ENCODE results near the gene CCDC28B. TPM values are rescaled to one million over a fixed set of nuclear protein-coding genes. Genes with fewer than 3 reads are reported as not detected.
"Not testable (repeated sequence)": the region's sequence is repeated elsewhere in the genome, so short reads cannot be mapped to it uniquely, and the experiment has no call there.

Gene CCDC28B
- total RNA-seq, result 10 to 100 TPM; 33.0 to 43.3 TPM

DNA sequence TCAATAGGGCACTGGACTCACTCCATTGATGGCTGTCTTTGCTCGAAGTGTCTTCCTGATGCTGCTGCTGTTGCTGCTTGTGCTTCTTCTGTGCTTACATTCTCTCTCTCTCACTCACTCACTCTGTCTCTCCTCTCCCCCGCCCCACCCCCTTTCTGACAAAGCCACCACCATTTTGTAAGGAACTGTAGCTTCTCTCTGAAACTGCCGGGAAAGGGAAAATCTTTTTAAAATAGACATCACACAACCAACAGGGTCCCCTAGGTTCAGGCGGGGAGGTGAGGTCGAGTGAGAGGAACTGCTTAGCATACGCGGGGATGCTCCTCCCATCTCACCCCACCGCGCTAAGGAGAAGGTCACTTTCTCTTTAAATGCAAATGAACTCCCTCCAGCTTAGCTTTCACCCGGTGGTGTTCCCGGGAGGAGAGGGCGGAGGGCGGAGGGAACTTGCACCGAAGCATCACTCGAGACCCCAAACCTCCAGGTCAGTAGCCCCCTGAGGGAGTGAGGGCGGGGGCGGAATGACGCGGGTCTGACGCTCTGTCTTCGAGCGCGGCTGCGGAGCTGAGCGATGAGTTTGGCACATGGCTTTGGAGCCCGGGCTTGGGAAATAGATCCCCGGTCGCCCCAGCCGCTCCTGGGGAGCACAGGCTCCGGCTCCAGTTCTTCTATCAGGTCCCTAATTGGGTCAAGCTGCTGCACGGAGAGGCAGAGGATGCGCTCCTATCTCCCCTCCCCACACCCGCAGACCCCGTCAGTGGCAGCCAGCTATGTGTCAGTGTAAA lies at the start of gene CCDC28B:
Gene CCDC28B, plus strand, starts transcription at position 370 of the 785 bp plus-strand sequence. CDS start 1,341 bp downstream, outside the sequence.
- Mint-ChIP-seq H3K9me3 (ENCODE audit: low read depth) (no peaks in the 10 kb centered on the region), H3K36me3 (peaks cover 25% of the 10 kb centered on the region), H3K27me3 (no peaks in the 10 kb centered on the region), H3K4me3 (peak within 1 kb of the TSS; percentile 87), H3K27ac (peak within 1 kb of the TSS; percentile 94), H3K4me1 (peaks cover 68% of the 10 kb centered on the region)
- peak; percentile 71 for DNase-seq
- CTCF ChIA-PET, result interaction anchor here (1.2 to 3.9 kb wide), 10 partner anchors 11 to 198 kb away, joined by 3 to 18 read pairs (median 5); partner anchors contain the start of genes KPNA6, LCK and TXLNA
- peak; percentile 62 for ATAC-seq

DNA sequence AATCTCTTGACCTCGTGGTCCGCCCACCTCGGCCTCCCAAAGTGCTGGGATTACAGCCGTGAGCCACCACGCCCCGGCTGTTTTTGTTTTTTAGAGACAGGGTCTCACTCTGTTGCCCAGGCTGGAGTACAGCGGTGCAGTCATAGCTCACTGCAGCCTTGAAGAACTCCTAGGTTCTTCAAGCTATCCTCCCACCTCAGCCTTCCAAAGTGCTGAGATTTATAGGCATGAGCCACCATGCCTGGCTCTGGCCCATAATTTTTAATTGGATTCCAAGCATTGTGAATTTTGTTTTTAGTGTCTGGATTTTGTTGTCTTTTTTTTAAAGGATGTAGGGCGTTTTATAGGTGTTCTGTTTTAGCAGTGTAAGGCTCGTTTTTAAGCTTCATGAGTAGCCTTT lies 49.5 kb upstream of the CCDC28B start:
- H3K9me3 Mint-ChIP-seq (ENCODE audit: low read depth), result peaks cover 5% of the 10 kb centered on the region
- H3K27me3 Mint-ChIP-seq, result no peaks in the 10 kb centered on the region
- H3K27ac Mint-ChIP-seq, result no peak overlapping the region
- CTCF ChIA-PET, result interaction anchor here (0.7 kb wide), 1 partner anchor 82 kb away, joined by 3 read pairs; no protein-coding TSS in a partner anchor
- H3K4me1 Mint-ChIP-seq, result peaks cover 8% of the 10 kb centered on the region
- ATAC-seq, result no peak
- peaks cover 32% of the 10 kb centered on the region for H3K36me3 Mint-ChIP-seq
- H3K4me3 Mint-ChIP-seq, result no peak overlapping the region
- no peak for DNase-seq

DNA sequence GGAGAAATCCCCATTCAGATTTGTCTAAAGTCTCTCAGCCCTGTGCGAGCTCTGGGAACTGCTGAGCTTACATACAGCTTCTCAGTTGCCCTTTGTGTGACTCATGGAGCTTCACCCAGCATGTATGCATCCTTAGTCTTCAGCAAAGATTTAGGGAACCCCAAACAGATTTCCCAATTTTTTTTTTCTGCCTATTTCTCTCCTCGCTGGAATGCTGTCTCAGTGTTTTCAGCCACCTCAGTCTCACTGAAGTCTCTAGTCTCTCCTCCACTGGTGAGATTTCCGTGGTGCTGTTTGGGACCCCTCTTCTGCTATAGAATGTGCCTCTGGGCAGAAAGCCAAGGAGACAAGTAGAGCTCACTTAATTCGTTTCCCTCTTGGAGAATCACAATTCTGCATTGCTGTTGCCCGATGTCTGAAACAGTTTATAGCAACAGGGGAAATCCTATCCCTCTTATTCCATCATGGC lies 49.0 kb upstream of the CCDC28B start:
- H3K4me3 Mint-ChIP-seq, result no peak overlapping the region
- no peak for ATAC-seq
- CTCF ChIA-PET, result interaction anchor here (0.7 kb wide), 1 partner anchor 83 kb away, joined by 3 read pairs; no protein-coding TSS in a partner anchor
- peaks cover 34% of the 10 kb centered on the region for H3K36me3 Mint-ChIP-seq
- H3K9me3 Mint-ChIP-seq (ENCODE audit: low read depth), result peaks cover 5% of the 10 kb centered on the region
- DNase-seq, result no peak
- peaks cover 6% of the 10 kb centered on the region for H3K4me1 Mint-ChIP-seq
- no peak overlapping the region for H3K27ac Mint-ChIP-seq
- no peaks in the 10 kb centered on the region for H3K27me3 Mint-ChIP-seq

DNA sequence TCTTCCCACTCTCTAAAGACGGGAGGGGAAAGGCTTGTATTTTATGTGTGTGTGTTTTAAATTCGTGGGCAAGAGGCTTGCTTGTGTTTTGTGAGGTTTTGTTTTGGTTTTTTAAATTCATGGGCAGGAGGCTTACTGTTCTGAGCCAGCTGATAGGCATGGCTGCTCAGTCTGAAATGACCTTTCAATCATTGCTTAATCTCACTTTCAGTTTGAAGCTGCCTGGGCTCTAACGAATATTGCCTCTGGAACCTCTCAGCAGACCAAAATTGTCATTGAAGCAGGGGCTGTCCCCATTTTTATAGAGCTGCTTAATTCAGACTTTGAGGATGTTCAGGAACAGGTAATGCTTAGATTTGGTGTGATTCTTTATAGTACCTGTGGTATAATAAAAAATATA lies 41.2 kb upstream of the CCDC28B start:
- Mint-ChIP-seq H3K27me3 (no peaks in the 10 kb centered on the region), H3K4me3 (no peak overlapping the region), H3K4me1 (peaks cover 7% of the 10 kb centered on the region), H3K36me3 (peaks cover 54% of the 10 kb centered on the region), H3K9me3 (ENCODE audit: low read depth) (no peaks in the 10 kb centered on the region), H3K27ac (peak overlapping the region; percentile 60)
- no peak for ATAC-seq
- CTCF ChIA-PET, result interaction anchor here (0.6 to 1.1 kb wide), 2 partner anchors 9 to 51 kb away, joined by 3 read pairs; no protein-coding TSS in a partner anchor
- no peak for DNase-seq

DNA sequence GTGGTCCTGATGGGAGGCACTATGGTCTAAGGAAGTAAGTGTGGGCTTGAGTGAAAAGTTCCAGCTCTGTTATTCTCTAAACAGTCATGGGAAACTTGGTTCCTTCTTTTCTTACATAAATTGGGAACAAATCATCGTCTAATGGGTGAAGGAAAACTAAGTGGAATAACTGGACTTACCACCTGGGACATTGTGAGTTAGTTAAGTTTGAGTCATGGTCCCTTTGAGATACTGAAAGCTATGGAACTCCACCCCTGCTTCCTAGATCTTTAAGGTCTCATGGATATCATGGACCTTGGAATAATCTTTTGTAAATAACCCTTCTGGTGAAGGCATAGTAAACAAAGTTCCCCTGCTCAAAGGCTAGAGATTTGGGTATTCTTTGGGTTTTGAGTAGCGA lies 37.0 kb upstream of the CCDC28B start:
- no peak for DNase-seq
- Mint-ChIP-seq H3K36me3 (peaks cover 39% of the 10 kb centered on the region), H3K27me3 (no peaks in the 10 kb centered on the region)

DNA sequence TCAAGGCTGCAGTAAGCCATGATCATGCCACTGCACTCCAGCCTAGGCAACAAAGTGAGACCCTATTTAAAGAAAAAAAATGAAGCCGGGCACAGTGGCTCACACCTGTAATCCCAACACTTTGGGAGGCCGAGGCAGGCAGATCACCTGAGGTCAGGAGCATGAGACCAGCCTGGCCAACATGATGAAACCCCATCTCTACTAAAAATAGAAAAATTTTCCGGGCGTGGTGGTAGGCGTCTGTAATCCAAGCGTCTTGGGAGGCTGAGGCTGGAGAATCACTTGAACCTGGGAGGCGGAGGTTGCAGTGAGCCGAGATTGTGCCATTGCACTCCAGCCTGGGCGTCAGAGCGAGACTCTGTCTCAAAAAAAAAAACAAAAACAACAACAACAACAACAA lies 34.8 kb upstream of the CCDC28B start:
- CTCF ChIA-PET, result interaction anchor here (0.7 kb wide), 1 partner anchor 12 kb away, joined by 3 read pairs; no protein-coding TSS in a partner anchor
- H3K27ac Mint-ChIP-seq; H3K27me3 Mint-ChIP-seq; DNase-seq; ATAC-seq; H3K9me3 Mint-ChIP-seq (ENCODE audit: low read depth); H3K4me1 Mint-ChIP-seq; H3K4me3 Mint-ChIP-seq: not testable (repeated sequence)
- peaks cover 39% of the 10 kb centered on the region for H3K36me3 Mint-ChIP-seq

More for the DNA sequence above, 37.0 kb upstream of the CCDC28B start:
- peaks cover 7% of the 10 kb centered on the region for H3K4me1 Mint-ChIP-seq
- H3K9me3 Mint-ChIP-seq (ENCODE audit: low read depth), result no peaks in the 10 kb centered on the region
- H3K27ac Mint-ChIP-seq, result no peak overlapping the region
- CTCF ChIA-PET, result no interaction called here
- H3K4me3 Mint-ChIP-seq, result no peak overlapping the region
- ATAC-seq, result no peak

DNA sequence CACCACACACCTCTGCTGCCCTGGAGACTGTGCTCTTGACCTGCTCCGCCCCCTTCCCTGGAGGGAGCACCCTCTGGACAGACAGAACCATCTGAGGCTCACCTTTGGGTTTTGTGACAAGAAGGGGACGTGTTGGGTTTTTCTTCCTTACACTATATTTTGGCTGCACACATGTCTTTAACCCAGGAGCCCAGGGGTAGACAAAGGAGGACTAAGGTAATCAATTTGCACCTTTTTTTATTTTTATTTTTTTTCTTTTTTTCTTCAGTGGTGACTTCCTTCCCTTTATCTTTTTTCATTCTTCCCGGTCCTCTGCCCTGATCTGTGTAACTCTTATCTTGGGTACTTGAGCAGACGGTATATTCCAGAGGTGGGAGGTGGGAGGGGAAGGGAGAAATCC lies 29.4 kb upstream of the CCDC28B start:
- peaks cover 37% of the 10 kb centered on the region for H3K36me3 Mint-ChIP-seq
- no peak overlapping the region for H3K4me3 Mint-ChIP-seq
- H3K4me1 Mint-ChIP-seq, result peaks cover 13% of the 10 kb centered on the region
- DNase-seq (no peak), ATAC-seq (no peak)
- no peaks in the 10 kb centered on the region for H3K27me3 Mint-ChIP-seq
- no peak overlapping the region for H3K27ac Mint-ChIP-seq
- CTCF ChIA-PET, result no interaction called here
- no peaks in the 10 kb centered on the region for H3K9me3 Mint-ChIP-seq (ENCODE audit: low read depth)

DNA sequence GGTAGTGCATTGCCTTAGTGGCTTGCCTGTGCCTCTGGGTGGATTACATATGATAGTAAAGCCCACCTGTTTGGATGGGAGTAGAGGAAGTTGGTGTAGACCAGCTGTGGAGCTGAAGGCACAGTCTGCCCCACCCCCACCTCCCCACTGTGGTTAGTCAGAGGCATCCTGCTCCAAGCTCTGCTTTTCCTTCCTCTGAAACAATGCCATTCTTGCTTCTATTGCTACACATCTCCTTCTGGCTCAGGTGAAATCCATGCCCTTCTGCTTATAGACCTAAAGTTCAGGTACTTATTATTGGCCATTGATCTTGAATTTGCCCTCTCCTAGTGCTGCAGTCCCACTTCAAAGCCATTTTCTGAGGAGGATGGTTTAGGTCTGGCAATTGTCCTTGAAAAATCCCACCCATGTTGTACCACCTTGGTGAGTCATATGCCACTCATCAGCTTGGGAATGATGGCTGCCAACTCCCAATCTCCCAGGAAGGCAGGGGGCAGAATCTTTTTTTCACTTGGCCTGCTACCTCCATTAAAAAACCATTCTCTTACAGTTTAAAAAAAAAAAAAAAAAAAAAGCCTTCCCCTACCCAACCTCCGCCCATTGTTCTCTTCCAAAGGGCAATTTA lies 27.7 kb upstream of the CCDC28B start:
- CTCF ChIA-PET, result interaction anchor here (0.6 to 1.3 kb wide), 4 partner anchors 16 to 63 kb away, joined by 3 read pairs; no protein-coding TSS in a partner anchor
- DNase-seq, result no peak
- H3K27me3 Mint-ChIP-seq, result no peaks in the 10 kb centered on the region
- ATAC-seq, result no peak
- H3K9me3 Mint-ChIP-seq (ENCODE audit: low read depth), result no peaks in the 10 kb centered on the region
- H3K4me1 Mint-ChIP-seq, result peaks cover 13% of the 10 kb centered on the region
- peaks cover 33% of the 10 kb centered on the region for H3K36me3 Mint-ChIP-seq
- no peak overlapping the region for H3K27ac Mint-ChIP-seq
- H3K4me3 Mint-ChIP-seq, result no peak overlapping the region

DNA sequence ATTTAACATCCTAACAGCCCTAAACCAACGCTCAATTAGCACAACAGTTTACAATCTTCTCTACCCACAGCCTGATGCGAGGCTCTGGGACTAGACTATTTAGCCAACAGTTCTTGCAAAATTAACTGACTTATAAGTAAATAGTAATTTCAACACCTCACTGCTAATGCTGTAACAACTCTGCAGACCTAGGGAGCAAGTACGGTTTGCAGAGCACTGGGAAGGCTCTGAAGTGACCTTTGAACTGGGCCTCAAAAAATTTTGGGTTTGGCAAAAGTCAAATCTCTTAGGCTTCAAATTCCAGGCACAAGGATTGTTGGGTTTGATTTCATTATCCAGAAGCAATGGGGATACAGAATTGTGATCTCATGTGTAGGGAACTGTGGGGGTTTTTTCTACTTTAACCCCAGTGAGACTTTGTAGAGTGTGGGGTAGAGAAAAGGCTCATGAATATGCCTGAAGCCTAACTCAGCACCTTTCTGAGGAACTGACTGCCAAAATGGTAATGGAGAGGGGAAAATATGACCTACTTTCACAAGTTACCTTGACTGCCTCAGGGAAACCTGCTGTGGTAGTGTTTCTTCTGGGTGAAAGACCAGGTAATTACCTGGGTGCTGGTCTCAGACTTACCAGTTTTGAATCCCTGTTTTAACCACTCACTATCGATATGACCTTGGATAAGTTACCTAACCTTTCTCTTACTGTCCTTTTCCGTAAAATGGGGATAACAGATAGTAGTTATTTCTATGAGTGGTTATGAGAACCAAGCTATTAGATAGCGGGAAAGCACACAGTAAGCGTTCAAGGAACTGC lies 21.8 kb upstream of the CCDC28B start:
- H3K36me3 Mint-ChIP-seq, result peaks cover 32% of the 10 kb centered on the region
- H3K9me3 Mint-ChIP-seq (ENCODE audit: low read depth), result no peaks in the 10 kb centered on the region
- no peak for ATAC-seq
- no peak for DNase-seq
- CTCF ChIA-PET, result interaction anchor here (0.7 to 3.5 kb wide), 8 partner anchors 16 to 287 kb away, joined by 3 to 18 read pairs (median 10); partner anchors contain the start of genes CCDC28B, HDAC1, KPNA6 and TMEM39B
- peak overlapping the region; percentile 81 for H3K4me3 Mint-ChIP-seq
- peaks cover 30% of the 10 kb centered on the region for H3K4me1 Mint-ChIP-seq
- H3K27ac Mint-ChIP-seq, result peak overlapping the region; percentile 98
- no peaks in the 10 kb centered on the region for H3K27me3 Mint-ChIP-seq

DNA sequence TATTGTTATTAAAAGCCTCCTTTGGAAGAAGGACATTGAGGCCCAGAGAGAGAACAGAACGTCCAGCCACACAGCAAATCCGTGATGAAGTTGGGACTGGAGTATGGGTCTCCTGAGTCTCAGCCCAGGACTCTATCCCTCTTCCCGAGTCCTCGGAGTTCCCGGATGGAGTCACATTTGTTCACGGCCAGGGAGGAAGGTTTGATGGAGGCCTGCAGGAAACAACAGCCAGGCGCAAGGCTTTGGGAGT lies 21.3 kb upstream of the CCDC28B start:
- Mint-ChIP-seq H3K9me3 (ENCODE audit: low read depth) (no peaks in the 10 kb centered on the region), H3K36me3 (peaks cover 37% of the 10 kb centered on the region), H3K4me1 (peaks cover 36% of the 10 kb centered on the region), H3K27me3 (no peaks in the 10 kb centered on the region), H3K27ac (peak overlapping the region; percentile 98), H3K4me3 (peak overlapping the region; percentile 81)
- no peak for DNase-seq
- ATAC-seq, result no peak
- CTCF ChIA-PET, result interaction anchor here (0.7 to 3.5 kb wide), 9 partner anchors 15 to 287 kb away, joined by 3 to 18 read pairs (median 8); partner anchors contain the start of genes CCDC28B, HDAC1, KPNA6 and LCK

DNA sequence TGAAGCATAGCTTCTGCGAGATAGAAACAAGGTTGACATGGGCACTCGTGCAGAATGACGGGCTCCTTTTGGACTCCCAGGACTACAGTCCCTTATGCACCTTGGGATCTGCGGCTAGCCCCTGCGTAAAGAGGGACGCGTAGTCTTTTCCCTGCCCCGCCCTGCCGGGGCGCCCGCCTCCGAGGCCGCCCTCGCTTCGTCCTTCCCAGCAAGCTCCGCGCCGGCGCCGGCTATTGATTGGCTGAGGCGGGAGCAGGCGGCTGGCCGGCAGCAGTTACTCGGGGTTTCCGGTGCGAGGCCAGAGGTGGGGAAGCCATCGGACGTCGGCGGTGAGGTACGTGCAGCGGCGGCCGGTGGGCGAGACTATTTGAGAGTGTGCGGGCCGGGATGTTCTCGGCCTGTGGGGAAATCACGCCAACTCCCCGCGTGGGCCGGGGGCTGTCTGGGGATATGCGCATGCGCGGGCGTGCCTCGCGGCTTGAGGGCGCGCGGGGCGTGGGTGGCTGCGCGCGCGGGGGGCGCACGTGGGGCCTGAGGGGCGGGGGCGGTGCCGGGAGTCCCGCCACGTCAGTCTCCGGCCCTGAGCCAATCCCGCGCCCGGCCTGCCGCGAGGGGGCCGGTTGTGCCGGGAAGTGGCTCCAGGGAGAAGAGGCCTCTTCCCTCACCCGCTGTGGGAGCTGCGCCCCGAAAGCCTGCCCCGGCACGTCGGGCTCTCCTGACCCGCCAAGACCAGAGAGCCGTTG lies 20.8 kb upstream of the CCDC28B start, which contains the start of gene TXLNA:
Gene TXLNA, plus strand, starts transcription at position 233 of the 743 bp plus-strand sequence. CDS start 671 bp downstream, outside the sequence.
- Mint-ChIP-seq H3K9me3 (ENCODE audit: low read depth) (no peaks in the 10 kb centered on the region), H3K27me3 (no peaks in the 10 kb centered on the region), H3K27ac (peak within 1 kb of the TSS; percentile 98), H3K4me3 (peak within 1 kb of the TSS; percentile 81), H3K36me3 (peaks cover 40% of the 10 kb centered on the region), H3K4me1 (peaks cover 41% of the 10 kb centered on the region)
- DNase-seq (peak; percentile 95), ATAC-seq (peak; percentile 91)
- CTCF ChIA-PET, result interaction anchor here (0.7 to 3.5 kb wide), 9 partner anchors 15 to 288 kb away, joined by 3 to 18 read pairs (median 8); partner anchors contain the start of genes CCDC28B, HDAC1, KPNA6 and LCK

All from activated CD8-positive, alpha-beta memory T cell treated with anti-CD3 and anti-CD28 coated beads, Interleukin-2, amount 10 ng/mL, durations not matched to agents 7 days and 5 days (primary cell).